GM13976 (cell line): ENCODE measurements around the gene KIRREL3.

Experiments
- DNase-seq: peaks from one replicate; pipeline ENCODE4 v3.0.0; 2012; ENCODE audit warnings: low spot score
- CTCF ChIP-seq: IDR thresholded peaks from 2 replicates; pipeline ENCODE4 v1.5.1; 2012; ENCODE audit warnings: borderline replicate concordance, mild to moderate bottlenecking; ENCODE audit not compliant: insufficient read depth; ENCODE audit errors: extremely low read depth, missing control alignments, control extremely low read depth
- in situ Hi-C: fragments of 300-500 bp; cut with MboI; formaldehyde crosslinking; loops from one replicate; pipeline ENCODE4 v1.12.0; 2022; ENCODE audit warnings: low sequenced_read_pairs, mixed read lengths, inconsistent platforms; ENCODE audit not compliant: unreplicated experiment

The KIRREL3 gene

DNA sequence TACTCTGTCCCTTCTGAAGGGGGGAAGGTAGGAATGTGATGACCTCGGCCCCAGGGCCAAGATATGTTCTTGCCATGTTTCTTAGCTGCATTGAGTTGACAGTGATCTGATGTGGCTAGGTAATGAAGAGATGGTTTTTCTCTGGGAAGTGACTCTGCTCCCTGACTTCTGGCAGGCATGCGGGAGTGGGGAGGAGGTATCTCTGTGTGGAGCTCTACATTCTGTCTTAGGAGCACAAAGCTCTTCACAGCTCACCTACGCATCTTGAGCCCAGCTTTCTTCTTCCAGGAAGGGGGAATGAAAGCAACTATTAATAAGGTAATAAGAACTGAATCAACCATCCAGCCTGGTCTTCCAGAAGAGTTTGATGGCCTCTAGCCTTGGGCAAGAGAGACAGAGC is 404.1 kb downstream of the KIRREL3 start:
- no peak for TF ChIP-seq CTCF
- in situ Hi-C loops: no loop called here
- no peak for DNase-seq

DNA sequence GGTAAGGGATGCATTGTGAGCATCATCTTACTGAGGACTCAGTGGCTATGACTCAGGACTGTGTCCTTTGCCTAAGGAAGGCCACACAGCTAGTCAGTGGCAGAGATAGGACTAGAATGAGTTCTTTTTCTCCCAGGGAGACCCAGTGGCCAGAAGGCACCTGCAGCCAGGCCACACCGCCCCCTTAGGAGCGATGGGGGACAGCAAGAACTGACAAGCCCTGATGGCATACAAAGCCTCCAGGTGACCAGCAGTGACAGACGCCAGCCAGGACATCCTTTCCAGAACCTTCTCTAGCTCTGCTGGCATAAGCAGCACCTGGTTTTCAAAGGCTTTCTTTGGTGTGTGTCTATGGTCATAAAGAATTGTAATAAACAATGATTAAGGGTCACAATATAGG is 405.0 kb downstream of the KIRREL3 start:
- no peak for TF ChIP-seq CTCF
- DNase-seq: no peak
- in situ Hi-C loops: no loop called here

DNA sequence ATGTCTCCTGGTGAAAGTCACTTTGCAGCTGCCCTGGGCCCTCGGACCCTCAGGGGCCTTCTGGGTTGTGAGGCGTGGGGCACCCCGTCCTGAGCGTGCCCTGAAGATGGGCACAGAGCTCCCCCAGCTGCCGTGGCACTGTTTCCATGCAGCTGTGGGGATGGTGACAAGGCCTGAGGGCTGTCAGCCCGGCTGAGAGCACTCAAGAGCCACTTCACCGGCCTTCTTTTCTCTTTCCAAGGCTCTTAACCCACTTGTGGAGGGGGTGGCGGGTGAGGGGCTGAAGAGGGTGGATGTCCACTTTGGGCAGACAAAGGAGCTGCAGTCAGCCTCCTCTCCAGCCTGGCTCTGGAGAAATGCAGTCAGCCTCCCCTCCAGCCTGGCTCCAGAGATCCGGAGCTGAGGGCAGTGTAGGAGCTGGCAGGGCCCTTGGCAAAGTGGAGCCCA is 405.6 kb downstream of the KIRREL3 start:
- TF ChIP-seq CTCF: no peak
- in situ Hi-C loops: no loop called here
- no peak for DNase-seq

- in situ Hi-C loops: no loop called here
- DNase-seq: no peak
- no peak for TF ChIP-seq CTCF
These were observed 407.8 kb downstream of the KIRREL3 start for GRCh38 chr11:126592496-126593410.

GRCh38 chr11:126591966-126592489 is 408.5 kb downstream of the KIRREL3 start:
- in situ Hi-C loops: no loop called here
- no peak for DNase-seq
- TF ChIP-seq CTCF: no peak

DNA sequence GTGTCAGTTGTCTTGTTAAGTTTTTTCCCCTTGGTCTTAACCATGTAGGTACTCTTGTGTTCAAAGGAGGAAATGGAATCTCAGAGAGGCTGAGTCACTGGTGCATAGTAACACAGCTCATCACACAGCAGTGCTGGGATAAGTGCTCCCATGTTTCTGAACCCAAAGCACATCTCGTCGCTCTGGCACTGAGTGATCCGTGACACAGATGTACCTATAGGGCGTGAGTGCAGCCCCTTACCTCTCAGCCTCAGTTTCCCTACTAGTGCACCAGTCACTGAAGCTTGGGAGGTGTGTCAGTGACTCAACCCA is 411.1 kb downstream of the KIRREL3 start:
- in situ Hi-C loops: no loop called here
- DNase-seq: no peak
- no peak for TF ChIP-seq CTCF
